D721Med (cell line): Measurements from ENCODE around the gene DNM2.

ENCODE experiments used
- DNase-seq: peaks from one replicate; pipeline ENCODE4 v3.0.0; 2011; ENCODE audit warnings: low spot score; ENCODE audit not compliant: insufficient read length
- FAIRE-seq: peaks from 2 replicates; lab custom pipeline; 2011; peaks lifted over from hg19 to GRCh38; lab: Jason Lieb, UNC
- TF ChIP-seq, protein P1 (sequence below): IDR thresholded peaks from 2 replicates; pipeline ENCODE4 v1.5.1; 2012; ENCODE audit warnings: mild to moderate bottlenecking, control low read depth; ENCODE audit not compliant: insufficient read depth; ENCODE audit errors: missing control alignments

Gene DNM2

GRCh38 chr19:10678813-10679212 lies 39.1 kb upstream of the DNM2 start:
- no peak for DNase-seq
- TF ChIP-seq, protein P1, sequence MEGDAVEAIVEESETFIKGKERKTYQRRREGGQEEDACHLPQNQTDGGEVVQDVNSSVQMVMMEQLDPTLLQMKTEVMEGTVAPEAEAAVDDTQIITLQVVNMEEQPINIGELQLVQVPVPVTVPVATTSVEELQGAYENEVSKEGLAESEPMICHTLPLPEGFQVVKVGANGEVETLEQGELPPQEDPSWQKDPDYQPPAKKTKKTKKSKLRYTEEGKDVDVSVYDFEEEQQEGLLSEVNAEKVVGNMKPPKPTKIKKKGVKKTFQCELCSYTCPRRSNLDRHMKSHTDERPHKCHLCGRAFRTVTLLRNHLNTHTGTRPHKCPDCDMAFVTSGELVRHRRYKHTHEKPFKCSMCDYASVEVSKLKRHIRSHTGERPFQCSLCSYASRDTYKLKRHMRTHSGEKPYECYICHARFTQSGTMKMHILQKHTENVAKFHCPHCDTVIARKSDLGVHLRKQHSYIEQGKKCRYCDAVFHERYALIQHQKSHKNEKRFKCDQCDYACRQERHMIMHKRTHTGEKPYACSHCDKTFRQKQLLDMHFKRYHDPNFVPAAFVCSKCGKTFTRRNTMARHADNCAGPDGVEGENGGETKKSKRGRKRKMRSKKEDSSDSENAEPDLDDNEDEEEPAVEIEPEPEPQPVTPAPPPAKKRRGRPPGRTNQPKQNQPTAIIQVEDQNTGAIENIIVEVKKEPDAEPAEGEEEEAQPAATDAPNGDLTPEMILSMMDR: no peak
- FAIRE-seq: no peak

- TF ChIP-seq, protein P1: no peak
- FAIRE-seq (no peak), DNase-seq (no peak)
Measured at GRCh38 chr19:10679743-10680142, 38.1 kb upstream of the DNM2 start.

DNA sequence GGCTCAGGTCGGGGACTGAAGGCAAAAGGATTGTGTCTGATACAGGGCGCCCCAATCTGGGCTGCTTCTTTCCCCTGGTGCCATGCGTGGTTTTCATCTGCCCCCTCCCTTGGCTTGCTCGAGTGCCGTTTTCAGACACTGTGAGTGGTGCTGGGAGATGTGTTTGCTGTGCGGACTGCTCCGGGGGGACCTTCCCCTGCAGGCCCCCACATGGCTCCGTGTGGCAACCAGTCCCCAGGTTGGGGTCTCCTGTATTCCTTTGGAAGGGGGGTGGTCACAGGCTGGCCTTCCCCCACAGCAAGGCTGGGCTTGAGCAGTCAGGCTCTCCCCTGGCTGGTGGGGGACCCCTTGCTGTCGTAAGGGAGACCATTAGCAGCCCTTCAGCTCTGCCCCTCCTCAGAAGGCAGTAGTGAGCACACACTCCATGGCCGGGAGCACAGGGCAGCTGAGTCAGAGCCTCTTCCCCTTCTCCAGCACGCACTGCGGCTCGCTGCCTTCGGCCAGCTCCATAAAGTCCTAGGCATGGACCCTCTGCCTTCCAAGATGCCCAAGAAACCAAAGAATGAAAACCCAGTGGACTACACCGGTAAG lies 37.2 kb upstream of the DNM2 start:
- TF ChIP-seq, protein P1: no peak
- FAIRE-seq (no peak), DNase-seq (no peak)

- FAIRE-seq (no peak), DNase-seq (no peak)
- TF ChIP-seq, protein P1: no peak
Measured at GRCh38 chr19:10681658-10682057, 36.2 kb upstream of the DNM2 start.

GRCh38 chr19:10682397-10683063 lies 35.3 kb upstream of the DNM2 start:
- no peak for DNase-seq
- no peak for FAIRE-seq
- TF ChIP-seq, protein P1: no peak

DNA sequence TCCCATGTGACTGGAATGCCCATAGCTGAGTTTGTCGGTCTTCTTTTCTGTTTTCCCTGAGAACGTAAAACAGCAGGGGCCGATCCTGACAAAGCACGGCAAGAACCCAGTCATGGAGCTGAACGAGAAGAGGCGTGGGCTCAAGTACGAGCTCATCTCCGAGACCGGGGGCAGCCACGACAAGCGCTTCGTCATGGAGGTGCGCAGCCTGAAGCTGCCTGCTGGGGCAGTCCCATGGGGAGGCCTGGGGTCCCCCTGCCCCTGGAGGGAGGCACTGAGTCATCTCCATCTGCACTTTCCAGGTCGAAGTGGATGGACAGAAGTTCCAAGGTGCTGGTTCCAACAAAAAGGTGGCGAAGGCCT lies 34.8 kb upstream of the DNM2 start:
- no peak for FAIRE-seq
- TF ChIP-seq, protein P1: no peak
- no peak for DNase-seq

- FAIRE-seq: no peak
Measured at GRCh38 chr19:10683582-10683981, 34.3 kb upstream of the DNM2 start.

More at GRCh38 chr19:10683582-10683981, 34.3 kb upstream of the DNM2 start:
- TF ChIP-seq, protein P1: no peak
- no peak for DNase-seq
